Fibroblast of gingiva (primary cell): Measurements from ENCODE around the gene CALML3.
"Not testable (repeated sequence)": the region's sequence is repeated elsewhere in the genome, so short reads cannot be mapped to it uniquely, and the experiment has no call there.

Source experiments
- DNase-seq: peaks from one replicate; pipeline ENCODE4 v3.0.0-alpha.2; 2011; ENCODE audit warnings: low read depth

CALML3 gene

DNA sequence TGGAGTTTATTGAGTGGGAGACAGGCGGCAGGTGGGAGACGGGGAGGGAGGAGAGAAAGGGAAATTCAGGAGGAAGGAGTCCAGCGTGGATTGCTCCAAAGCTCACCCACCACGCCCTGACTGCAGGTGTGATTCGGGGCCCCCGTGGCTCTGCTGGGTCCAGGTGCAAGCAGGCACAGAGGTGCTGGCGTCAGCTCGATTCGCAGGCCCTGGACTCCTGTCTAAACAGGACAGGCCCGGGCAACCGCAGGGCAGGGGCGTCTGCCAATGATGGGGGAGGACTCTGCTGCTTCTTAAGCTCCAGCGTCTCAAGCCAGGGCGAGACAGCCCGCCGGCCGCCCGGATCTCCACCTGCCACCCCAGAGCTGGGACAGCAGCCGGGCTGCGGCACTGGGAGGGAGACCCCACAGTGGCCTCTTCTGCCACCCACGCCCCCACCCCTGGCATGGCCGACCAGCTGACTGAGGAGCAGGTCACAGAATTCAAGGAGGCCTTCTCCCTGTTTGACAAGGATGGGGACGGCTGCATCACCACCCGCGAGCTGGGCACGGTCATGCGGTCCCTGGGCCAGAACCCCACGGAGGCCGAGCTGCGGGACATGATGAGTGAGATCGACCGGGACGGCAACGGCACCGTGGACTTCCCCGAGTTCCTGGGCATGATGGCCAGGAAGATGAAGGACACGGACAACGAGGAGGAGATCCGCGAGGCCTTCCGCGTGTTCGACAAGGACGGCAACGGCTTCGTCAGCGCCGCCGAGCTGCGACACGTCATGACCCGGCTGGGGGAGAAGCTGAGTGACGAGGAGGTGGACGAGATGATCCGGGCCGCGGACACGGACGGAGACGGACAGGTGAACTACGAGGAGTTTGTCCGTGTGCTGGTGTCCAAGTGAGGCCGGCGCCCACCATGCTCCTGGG, at the start of gene CALML3:
Gene CALML3, plus strand, starts transcription at position 321 of the 920 bp plus-strand sequence. Its CDS starts 125 bp downstream, at position 446.
- no peak for DNase-seq

GRCh38 chr10:5475088-5475487, 49.7 kb upstream of the CALML3 start:
- not testable (repeated sequence) for DNase-seq

DNA sequence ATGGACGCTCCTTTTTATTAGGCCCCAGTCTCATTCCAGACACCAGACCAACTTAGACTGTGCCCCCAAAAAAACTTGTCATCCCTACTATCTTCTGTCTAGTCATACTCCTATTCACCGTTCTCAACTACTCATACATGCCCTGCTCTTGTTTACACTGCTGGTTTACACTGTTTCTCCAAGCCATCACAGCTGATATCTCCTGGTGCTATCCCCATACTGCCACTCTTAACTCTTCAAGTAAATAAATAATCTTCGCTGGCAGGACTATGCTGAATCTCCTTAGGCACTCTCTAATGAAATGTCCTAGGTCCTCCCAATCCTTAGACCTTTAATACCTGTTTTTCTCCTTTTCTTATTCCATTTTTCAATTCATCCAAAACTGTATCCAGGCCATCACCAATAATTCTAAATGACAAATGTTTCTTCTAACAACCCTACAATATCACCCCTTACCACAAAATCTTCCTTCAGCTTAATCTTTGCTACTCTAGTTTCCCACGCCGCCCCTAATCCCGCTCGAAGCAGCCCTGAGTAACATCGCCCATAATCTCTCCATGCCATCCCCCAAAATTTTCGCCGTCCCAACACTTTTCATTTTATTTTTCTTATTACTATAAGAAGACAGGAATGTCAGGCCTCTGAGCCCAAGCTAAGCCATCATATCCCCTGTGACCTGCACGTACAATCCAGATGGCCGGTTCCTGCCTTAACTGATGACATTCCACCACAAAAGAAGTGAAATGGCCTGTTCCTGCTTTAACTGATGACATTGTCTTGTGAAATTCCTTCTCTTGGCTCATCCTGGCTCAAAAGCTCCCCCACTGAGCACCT, 48.6 kb upstream of the CALML3 start:
- DNase-seq = not testable (repeated sequence)

DNA sequence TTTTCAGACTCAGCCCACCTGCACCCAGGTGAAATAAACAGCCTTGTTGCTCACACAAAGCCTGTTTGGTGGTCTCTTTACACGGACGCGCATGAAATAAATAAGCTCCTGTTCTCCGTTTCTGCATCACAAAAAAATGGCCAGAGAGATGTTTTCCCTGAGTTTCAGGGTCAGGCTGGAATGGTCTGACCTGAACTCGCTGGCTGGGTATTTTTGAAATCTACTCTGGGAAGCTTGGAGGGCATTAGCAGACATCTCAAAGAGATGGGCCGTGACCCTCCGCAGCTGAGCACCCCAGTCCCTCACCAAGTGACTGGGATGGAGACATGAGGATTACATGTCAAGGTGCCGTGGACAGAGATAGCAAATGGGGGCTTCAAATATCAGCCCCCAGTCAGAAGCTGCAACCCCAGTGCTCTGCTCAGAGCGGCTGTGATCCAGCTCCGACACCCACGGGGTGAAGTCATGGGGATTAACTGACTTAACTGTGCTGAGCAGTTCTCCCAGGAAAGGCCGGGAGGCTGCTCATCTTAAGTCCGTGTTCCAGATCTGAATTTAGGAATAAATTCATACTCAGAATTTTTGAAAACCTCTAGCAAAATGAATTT, 47.7 kb upstream of the CALML3 start:
- no peak for DNase-seq

- DNase-seq = no peak
Observed at GRCh38 chr10:5477948-5478693, 46.6 kb upstream of the CALML3 start.

DNA sequence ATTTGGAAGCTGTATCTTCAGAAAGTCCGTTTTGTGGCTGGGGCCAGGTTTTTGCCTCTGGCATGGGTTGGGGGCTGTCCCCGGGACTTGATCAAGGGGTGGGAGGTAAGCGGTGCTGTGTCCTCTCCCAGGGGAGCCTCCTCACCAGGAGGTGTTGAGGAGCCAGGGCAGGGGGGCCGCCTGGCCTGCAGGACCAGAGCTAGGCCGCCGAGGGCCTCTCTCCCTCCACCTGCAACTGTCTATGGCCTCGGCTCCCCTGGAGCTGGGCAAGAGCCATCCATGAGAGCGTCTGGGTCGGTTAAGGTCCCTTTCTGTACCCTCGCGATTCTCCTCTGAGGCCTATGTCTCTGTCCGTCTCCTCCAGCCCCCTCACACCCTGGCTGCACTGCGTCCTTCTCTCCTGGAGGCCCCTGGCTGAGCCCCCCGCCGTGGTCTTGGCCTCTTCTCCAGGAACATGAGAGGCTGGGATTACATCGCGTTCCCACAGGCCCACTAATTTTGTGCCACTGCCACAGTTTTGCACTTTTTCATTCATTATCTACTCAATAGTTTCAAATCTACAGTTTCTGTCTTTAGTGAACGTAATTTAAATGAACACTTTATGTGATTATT, 46.0 kb upstream of the CALML3 start:
- no peak for DNase-seq

DNA sequence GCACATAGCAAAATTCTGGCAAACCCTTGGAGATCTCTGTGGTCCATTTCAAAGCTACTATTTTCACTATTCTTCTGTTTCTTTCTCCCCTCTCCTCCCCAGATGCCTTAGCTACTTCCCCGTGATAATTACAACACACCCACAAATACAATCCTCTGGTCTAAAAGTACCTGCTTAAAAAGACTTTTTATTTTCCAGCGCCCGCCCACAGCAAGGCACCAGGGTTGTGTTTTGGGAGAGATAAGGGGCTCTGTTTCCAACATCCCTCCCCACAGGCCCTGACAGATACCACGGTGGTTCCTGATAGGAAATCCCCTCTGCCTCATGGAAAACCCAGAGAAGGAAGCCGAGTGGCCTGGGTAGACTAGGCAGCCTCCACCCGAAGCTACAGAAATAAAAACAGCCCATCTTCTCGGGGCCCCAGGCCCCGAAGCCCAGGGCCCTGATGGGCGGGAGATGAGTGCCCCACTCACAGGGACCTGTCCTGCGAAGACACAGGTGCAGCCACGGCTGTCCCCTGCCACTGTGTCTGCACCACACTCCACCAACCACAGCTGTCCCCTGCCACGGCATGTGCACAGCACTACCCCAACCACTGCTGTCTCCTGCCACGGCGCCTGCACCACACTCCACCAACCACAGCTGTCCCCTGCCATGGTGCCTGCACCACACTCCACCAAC, 45.1 kb upstream of the CALML3 start:
- DNase-seq = no peak

GRCh38 chr10:5480162-5480941, 44.4 kb upstream of the CALML3 start:
- no peak for DNase-seq

GRCh38 chr10:5481121-5481520, 43.6 kb upstream of the CALML3 start:
- DNase-seq = no peak

- DNase-seq = no peak
Observed at GRCh38 chr10:5482016-5482415, 42.7 kb upstream of the CALML3 start.

- peak; percentile 14 for DNase-seq
Observed at GRCh38 chr10:5484205-5484604, 40.6 kb upstream of the CALML3 start.

DNA sequence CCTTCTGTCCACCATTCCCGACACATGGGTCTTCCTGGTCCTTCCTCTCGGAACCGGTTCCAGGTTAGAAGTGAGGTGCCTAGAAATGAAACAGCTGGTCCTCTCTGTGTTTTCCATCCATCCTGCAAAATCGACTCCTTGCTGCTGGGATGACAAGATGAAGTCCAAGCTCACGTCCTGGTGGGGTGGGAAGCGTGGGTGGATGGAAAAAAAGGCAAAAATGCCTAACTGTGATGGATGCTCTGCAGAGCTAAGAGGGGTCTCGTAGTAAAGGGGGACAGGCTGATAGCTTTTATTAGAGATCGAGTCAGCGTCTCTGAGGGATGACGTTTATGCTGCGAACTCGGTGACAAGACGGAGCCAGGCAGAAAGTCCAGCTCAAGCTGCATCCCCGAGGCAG, 39.5 kb upstream of the CALML3 start:
- no peak for DNase-seq

DNA sequence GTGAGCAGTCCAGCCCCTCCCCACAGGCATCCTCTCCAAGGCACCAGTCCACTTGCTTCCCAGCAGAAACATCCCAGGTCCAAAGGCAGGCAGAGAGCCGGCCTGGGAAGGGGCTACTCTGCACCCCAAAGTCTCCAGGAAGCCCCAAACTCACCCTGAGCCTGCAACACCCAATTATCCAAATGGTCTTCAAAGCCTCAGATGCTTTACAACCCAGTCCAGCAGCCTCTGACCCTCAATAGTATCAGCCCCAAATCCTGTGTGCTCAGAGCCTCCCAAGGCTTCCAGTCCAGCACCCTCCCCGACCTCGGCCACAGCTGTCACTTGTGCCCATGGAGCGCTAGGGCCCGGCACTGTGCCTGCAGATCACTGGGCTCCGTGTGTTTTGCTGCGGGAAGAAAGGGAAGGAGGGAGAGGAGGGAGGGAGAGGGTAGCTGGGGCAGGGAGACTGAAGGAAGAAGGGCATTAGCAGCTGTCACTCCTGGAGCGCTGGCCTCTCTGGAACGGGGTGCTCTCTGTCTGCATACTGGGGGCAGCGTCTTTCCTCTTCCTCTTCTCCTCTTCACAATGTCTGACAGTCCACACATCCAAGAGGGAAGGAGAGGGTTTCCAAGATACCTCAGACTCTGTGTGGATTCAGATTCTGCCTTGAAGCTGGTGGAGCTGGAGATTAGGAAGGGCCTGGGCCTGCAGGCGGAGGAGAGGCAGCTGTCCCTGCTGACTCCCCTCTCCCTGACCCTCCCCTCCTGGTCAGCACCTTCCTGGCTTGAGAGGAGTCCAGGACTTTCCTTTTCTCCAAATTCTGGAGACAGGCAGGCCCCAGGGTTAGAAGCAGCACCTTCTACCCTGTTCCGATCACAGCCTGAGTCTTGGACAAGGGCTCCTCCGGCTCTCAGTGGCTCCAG, 38.6 kb upstream of the CALML3 start:
- DNase-seq = no peak

GRCh38 chr10:5486853-5487235, 37.9 kb upstream of the CALML3 start:
- no peak for DNase-seq

DNA sequence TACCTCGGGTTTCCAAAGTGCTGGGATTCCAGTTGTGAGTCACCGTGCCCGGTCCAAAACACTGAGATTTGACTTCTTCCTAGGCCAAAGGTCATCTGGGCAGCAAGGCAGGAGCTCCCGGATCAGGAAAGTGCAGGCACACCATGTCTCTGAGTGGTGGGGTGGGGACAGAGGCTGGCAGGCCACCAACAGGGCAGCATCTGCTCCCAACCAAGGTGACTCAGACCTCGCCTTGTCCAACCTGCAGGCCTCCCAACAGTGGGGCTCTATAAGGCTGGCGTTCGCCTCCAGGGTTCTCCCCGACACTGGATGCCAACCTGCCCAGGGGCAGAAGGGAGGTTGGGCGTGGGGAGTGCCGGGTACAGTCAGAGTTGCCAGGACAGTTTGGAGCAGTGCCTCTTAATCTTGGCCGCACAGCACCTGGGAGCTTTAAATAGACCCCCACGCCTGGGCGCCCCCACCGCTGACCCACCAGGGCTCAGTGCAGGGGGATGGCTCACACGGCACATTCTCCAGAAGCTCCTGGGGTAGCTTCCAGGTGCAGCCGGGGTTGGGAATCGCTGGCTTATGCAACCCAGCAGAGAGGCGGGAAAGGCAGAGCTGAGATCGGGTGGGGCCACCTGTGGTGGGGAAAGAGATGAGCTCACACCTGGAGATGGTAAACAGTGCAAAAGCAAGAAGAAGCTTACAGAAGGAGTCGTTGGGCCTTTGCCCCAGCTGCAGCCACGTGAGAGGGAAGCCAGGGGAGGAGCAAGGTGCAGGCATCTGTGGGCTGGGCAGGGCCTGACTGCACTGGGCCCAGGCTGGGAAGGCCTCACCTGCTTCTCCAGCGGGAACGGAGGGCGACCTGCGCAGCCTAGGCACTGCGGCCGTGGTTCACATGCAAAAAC, 36.2 kb upstream of the CALML3 start:
- no peak for DNase-seq

DNA sequence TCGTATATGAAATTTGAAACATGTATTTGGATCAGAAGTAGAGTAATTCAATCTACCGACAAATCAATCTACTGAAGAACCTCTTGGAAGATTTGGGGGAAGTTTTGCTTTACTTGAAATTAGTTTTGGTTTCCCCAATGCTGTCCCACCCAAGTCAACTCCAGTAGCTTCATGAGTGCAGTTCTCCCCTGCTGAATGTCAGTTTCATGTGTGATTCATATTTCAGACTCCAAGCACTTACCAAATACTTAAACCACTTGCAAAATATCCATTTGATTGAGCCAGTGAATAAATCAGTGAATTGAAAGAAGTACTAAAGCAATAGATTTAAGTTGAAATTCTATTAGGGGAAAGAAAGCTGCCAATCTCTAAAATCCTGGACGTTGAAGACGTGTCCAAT, 34.7 kb upstream of the CALML3 start:
- no peak for DNase-seq

DNA sequence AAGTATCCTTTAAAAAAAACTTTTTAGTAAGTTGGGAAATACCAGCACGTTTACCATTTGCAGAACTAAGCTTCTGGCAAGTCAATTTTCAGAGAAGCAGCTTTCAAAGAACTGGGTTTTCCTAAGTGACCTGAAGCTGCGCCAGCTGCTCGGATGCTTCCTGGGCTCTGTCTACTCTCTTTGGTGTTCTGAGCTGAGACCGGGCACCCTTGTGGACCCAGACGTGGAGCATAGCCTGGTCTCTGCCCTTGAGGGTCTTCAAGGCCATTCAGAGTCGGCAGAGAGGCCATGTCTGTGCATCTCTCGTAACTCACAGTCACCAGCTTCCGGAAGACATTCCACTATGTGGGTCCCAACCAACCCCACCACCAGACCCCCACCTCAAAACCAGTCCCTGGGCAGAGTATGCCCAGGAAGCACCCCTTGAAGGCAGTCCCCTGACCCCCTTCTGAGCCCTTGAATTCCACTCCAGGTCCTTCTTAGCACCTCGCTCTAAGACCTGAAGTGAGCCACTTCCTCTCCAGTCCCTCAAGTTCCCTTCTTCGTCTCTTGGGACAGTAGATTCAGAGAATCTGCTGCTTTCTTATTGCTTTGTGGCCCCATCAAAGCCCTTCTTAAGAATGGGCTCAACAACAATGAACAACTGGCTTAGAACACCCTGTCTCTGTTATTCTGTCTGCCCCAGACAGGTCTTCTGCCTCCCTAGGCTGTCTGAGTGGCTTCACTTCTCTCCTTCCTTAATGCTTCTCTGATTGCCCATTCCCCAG, 33.9 kb upstream of the CALML3 start:
- DNase-seq = no peak
